Measurements from ENCODE around the gene CES1. TPM values are rescaled to one million over a fixed set of nuclear protein-coding genes. Genes with fewer than 3 reads are reported as not detected.
"Not testable (repeated sequence)": the region's sequence is repeated elsewhere in the genome, so short reads cannot be mapped to it uniquely, and the experiment has no call there.

The CES1 gene
- total and polyA plus RNA-seq, 9 donors: 1.5 to 114 (median 24.6) TPM

DNA sequence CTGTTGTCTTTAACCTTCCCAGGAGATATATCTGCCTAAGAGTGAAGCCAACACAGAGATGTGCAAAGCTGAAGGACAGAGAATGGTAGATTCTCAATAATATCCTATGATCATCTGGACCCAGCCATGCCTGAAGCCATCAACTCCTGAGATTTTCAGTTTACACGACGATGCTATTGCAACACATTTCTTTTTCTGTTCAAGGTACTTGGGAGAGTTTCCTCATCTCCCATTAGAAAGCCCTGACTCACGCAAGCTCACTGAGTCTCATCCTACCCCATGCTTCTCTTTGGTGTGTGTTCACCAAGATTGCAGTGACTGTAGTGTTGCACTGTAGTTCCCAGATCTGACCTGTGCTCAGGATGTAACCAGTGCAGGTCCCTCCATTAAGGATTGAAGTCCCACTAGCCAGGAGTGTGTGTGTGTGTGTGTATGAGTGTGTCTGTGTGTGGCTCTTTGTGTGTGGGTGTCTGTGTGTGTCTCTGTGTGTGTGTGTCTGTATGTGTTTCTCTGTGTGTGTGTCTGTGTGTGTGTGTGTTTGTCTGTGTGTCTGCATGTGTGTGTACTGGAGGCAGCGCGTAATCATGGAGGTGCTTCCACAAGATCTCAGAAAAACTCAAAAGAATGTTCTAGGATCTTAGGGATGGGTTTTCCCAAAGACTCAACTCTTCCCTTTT lies 15.5 kb downstream of the CES1 start:
- Histone ChIP-seq H3K27me3 (no peaks in the 10 kb centered on the region), H3K4me3 (no peak overlapping the region), H3K9me3 (no peaks in the 10 kb centered on the region), H3K36me3 (no peaks in the 10 kb centered on the region), H3K4me1 (ENCODE audit: insufficient read depth) (no peaks in the 10 kb centered on the region), H3K27ac (no peak overlapping the region)
- WGBS, 3 donors: 87 to 89% (median 89%) methylated on average over 5 of the region's 5 CpGs
- intact Hi-C loops (cut with DNase I): no loop called here
- TF ChIP-seq CTCF (IDR thresholded peaks at IDR 0.05): no peak
- no peak for TF ChIP-seq EP300 (IDR thresholded peaks at IDR 0.05)
- TF ChIP-seq POLR2A (IDR thresholded peaks at IDR 0.05): no peak
- DNase-seq: no peak

DNA sequence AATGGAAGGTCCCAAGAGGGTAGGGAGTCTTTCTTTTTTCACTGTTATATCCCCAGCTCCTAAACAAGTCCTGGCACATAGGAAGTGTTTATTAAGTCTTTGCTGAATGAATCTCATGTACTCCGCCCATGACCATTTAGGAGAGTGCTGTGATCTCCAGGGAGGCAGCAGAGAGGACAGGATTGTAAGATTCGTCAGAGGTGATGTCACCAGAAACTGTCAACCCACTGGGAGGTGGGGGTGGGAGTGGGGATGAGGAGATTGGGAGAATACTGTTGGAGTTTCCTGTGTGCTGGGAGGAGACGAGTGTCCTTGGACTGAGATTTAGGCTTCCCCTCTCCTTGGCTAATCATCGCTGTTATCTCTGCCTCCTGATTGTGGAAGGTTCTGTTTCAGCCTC lies 16.7 kb downstream of the CES1 start:
- H3K9me3 ChIP-seq; H3K4me3 ChIP-seq; DNase-seq; H3K27me3 ChIP-seq; intact Hi-C loops (cut with DNase I); H3K4me1 ChIP-seq (ENCODE audit: insufficient read depth); H3K27ac ChIP-seq; H3K36me3 ChIP-seq: not testable (repeated sequence)
- 30 to 44% (median 33%) methylated on average over 4 of the region's 4 CpGs for WGBS, 3 donors

DNA sequence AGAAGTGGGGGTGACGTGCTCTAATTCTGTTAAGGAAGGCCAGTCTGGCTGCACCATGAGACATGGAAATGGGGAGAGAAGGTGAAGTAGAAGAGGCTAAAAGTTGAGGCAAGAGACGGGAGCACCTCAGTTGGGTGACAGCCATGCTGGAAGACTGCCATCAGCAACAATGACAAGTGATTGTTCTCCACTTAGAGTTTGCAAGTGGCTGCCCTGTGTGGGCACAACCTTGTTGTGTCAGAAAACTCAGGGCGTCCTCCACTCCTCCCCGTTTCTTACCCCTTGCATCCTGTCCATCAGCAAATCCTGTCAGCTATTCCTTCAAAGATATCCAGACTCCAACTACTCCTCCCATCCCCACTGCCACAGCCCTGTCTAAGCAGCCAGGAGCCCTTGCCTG lies 17.6 kb downstream of the CES1 start:
- intact Hi-C loops (cut with DNase I): no loop called here
- no peaks in the 10 kb centered on the region for H3K36me3 ChIP-seq
- TF ChIP-seq POLR2A (IDR thresholded peaks at IDR 0.05) (no peak), EP300 (IDR thresholded peaks at IDR 0.05) (no peak), CTCF (IDR thresholded peaks at IDR 0.05) (no peak)

GRCh38 chr16:55814174-55814573 lies 18.7 kb downstream of the CES1 start:
- DNase-seq; H3K27ac ChIP-seq; intact Hi-C loops (cut with DNase I); H3K27me3 ChIP-seq; H3K4me1 ChIP-seq (ENCODE audit: insufficient read depth); H3K4me3 ChIP-seq; H3K36me3 ChIP-seq; H3K9me3 ChIP-seq: not testable (repeated sequence)
- WGBS, 3 donors: 45 to 86% (median 77%) methylated on average over 2 of the region's 2 CpGs

More for the DNA sequence above, 17.6 kb downstream of the CES1 start:
- Histone ChIP-seq H3K27me3 (no peaks in the 10 kb centered on the region), H3K27ac (no peak overlapping the region), H3K4me3 (no peak overlapping the region), H3K9me3 (no peaks in the 10 kb centered on the region), H3K4me1 (ENCODE audit: insufficient read depth) (no peaks in the 10 kb centered on the region)
- WGBS, 3 donors: 61 to 76% (median 64%) methylated on average over 4 of the region's 4 CpGs
- DNase-seq: no peak

- DNase-seq; H3K9me3 ChIP-seq; H3K4me1 ChIP-seq (ENCODE audit: insufficient read depth); H3K4me3 ChIP-seq; H3K36me3 ChIP-seq; intact Hi-C loops (cut with DNase I); H3K27ac ChIP-seq; H3K27me3 ChIP-seq: not testable (repeated sequence)
- 75 to 81% (median 77%) methylated on average over 8 to 9 of the region's 9 CpGs for WGBS, 3 donors
These were observed 19.2 kb downstream of the CES1 start for GRCh38 chr16:55813730-55814129.

DNA sequence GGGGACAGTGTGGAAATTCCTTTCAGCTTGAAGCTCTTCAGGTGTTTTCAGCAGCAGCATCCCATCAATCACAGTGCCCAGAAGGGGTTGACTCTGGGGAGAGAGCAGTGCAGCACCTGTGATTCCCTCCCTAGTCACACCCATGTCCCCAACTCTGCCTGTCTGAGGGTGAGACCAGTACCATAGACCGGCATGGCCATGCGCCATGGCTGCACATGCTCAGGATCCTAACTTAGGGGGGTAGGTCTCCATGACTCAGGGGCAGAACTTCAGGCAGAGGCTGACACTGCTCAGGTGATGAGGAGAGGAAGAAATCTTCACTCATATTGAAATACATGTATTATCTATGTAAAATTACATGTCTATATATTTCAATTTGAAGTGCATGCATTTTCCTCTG lies 19.9 kb downstream of the CES1 start:
- no peaks in the 10 kb centered on the region for H3K9me3 ChIP-seq
- no peak overlapping the region for H3K27ac ChIP-seq
- DNase-seq: no peak
- H3K4me3 ChIP-seq: no peak overlapping the region
- no peaks in the 10 kb centered on the region for H3K4me1 ChIP-seq (ENCODE audit: insufficient read depth)
- no peaks in the 10 kb centered on the region for H3K27me3 ChIP-seq
- WGBS, 3 donors: 73 to 81% (median 75%) methylated on average over 2 of the region's 2 CpGs
- H3K36me3 ChIP-seq: no peaks in the 10 kb centered on the region
- intact Hi-C loops (cut with DNase I): no loop called here
- TF ChIP-seq POLR2A (IDR thresholded peaks at IDR 0.05) (no peak), CTCF (IDR thresholded peaks at IDR 0.05) (no peak), EP300 (IDR thresholded peaks at IDR 0.05) (no peak)

Measured in ovary (tissue), 9 donors.